Transverse colon (tissue), 4 donors: ENCODE results near the gene ACTRT2. TPM values are rescaled to one million over a fixed set of nuclear protein-coding genes. Genes with fewer than 3 reads are reported as not detected.

ENCODE experiments used
- DNase-seq: peaks from one replicate; pipeline ENCODE4 v3.0.0-alpha.2; 2019
- H3K27ac ChIP-seq, 4 donors: fragments of 200-600 bp; sonication (generic); 2 replicates each; pipeline ENCODE4 v1.5.1; 2016 to 2018; ENCODE audit warnings: inconsistent platforms in 4 of 4
- H3K27me3 ChIP-seq: fragments of 200-600 bp; sonication (generic); 2 replicates; pipeline ENCODE4 v1.5.1; 2017; ENCODE audit warnings: inconsistent platforms
- H3K36me3 ChIP-seq, 4 donors: fragments of 200-600 bp; sonication (generic); 2 replicates each; pipeline ENCODE4 v1.5.1; 2017 to 2019; ENCODE audit warnings: inconsistent platforms in 4 of 4
- H3K4me1 ChIP-seq, 4 donors: fragments of 200-600 bp; sonication (generic); 2 replicates each; pipeline ENCODE4 v1.5.1; 2017 to 2020; ENCODE audit warnings: inconsistent platforms in 4 of 4
- H3K4me3 ChIP-seq, 4 donors: fragments of 200-600 bp; sonication (generic); 1 replicate in 1 of 4; 2 replicates in 3 of 4; pipeline versions ENCODE4 v1.5.1 to v1.6.1; 2017 to 2019; ENCODE audit warnings: inconsistent platforms in 4 of 4
- H3K9me3 ChIP-seq, 2 donors: fragments of 200-600 bp; sonication (generic); 2 replicates each; pipeline ENCODE4 v1.5.1; 2017 to 2019; ENCODE audit warnings: inconsistent platforms in 2 of 2
- CTCF ChIP-seq, 5 experiments: fragments of 200-600 bp in 3 of 5; fragments of 450-650 bp in 2 of 5; sonication (generic) in 3 of 5; IDR thresholded peaks; 1 replicate in 2 of 5; 2 replicates in 3 of 5; pipeline ENCODE4 v1.5.1; 2016 to 2017; ENCODE audit warnings: antibody characterized with exemption in 5 of 5, inconsistent platforms in 3 of 5, mild to moderate bottlenecking in 2 of 5, moderate library complexity in 1 of 5
- EP300 ChIP-seq: sonication (generic); formaldehyde crosslinking; IDR thresholded peaks from one replicate; pipeline ENCODE4 v1.6.1; 2017; ENCODE audit warnings: antibody characterized with exemption, low read depth
- POLR2A ChIP-seq: fragments of 450-650 bp; IDR thresholded peaks from one replicate; pipeline ENCODE4 v1.6.1; 2016; ENCODE audit warnings: antibody characterized with exemption, mild to moderate bottlenecking, moderate library complexity
- POLR2AphosphoS5 ChIP-seq, 3 donors: sonication (generic); formaldehyde crosslinking; IDR thresholded peaks; one replicate each; pipeline ENCODE4 v1.6.1; 2016; ENCODE audit warnings: antibody characterized with exemption in 3 of 3
- WGBS, 2 donors: methylation state at CpG; one replicate each; pipeline ENCODE4 v1.1.5; 2018; ENCODE audit warnings: low coverage in 1 of 2; 5-methylcytosine and 5-hydroxymethylcytosine counted together
- in situ Hi-C, 4 donors: fragments of 200-750 bp; cut with MboI; loops; one replicate each; pipeline versions ENCODE4 v1.15.0 to v1.15.1; 2017; ENCODE audit warnings: low sequenced_read_pairs in 3 of 4, low pct_ligation_motif_present in 1 of 4, low pct_unique_long_range_greater_than_20kb in 1 of 4
- intact Hi-C: fragments of 100-400 bp; cut with DNase I; formaldehyde crosslinking; loops from one replicate; pipeline ENCODE4 v1.15.1; 2023; ENCODE audit warnings: low total_unique reads
- total RNA-seq, 4 donors: library from RNA; depleted of rRNA; stranded (reverse); fragments of >200 nt; gene quantifications; one replicate each; pipeline ENCODE4 v1.1.0, GENCODE V29; 2016

The ACTRT2 gene
- total RNA-seq, 4 donors from 2014 or later: not detected

- Histone ChIP-seq H3K27me3 (peaks cover 56% of the 10 kb centered on the region), H3K4me3 (no peak overlapping the region), H3K4me1 (peaks cover 0 to 11% (median 2%) of the 10 kb centered on the region in 4 donors), H3K36me3 (no peaks in the 10 kb centered on the region), H3K27ac (no peak overlapping the region), H3K9me3 (no peaks in the 10 kb centered on the region)
- 74% methylated on average over 11 to 24 of the region's 26 CpGs for WGBS, 2 donors
- intact Hi-C loops (loop anchor here (5.0 kb wide), 3 partner anchors 268 to 408 kb away; no protein-coding TSS in a partner anchor), in situ Hi-C loops (loop anchor here in 3 of 4 donors (25.0 kb wide), 2 partner anchors 398 to 423 kb away; no protein-coding TSS in a partner anchor)
- no peak for DNase-seq
- TF ChIP-seq EP300 (no peak), CTCF (IDR thresholded peaks at IDR 0.05) (no peak), POLR2AphosphoS5 (IDR thresholded peaks at IDR 0.05) (no peak), POLR2A (no peak)
These were observed 6.6 kb upstream of the ACTRT2 start for GRCh38 chr1:3014443-3015268.

- H3K36me3 ChIP-seq: no peaks in the 10 kb centered on the region
- H3K4me3 ChIP-seq: no peak overlapping the region
- no peak for TF ChIP-seq POLR2A
- intact Hi-C loops (no loop called here), in situ Hi-C loops (loop anchor here in 3 of 4 donors (25.0 kb wide), 2 partner anchors 397 to 422 kb away; no protein-coding TSS in a partner anchor)
- no peak overlapping the region for H3K27ac ChIP-seq
- peaks cover 56% of the 10 kb centered on the region for H3K27me3 ChIP-seq
- H3K9me3 ChIP-seq: no peaks in the 10 kb centered on the region
- DNase-seq: peak; percentile 2
- peaks cover 0 to 11% (median 2%) of the 10 kb centered on the region in 4 donors for H3K4me1 ChIP-seq
- WGBS, 2 donors: 78% methylated on average over 7 of the region's 10 CpGs; no CpG with 5 or more reads in 1 of the 2 donors
These were observed 6.0 kb upstream of the ACTRT2 start for GRCh38 chr1:3015269-3015635.

- Histone ChIP-seq H3K4me1 (peaks cover 0 to 11% (median 2%) of the 10 kb centered on the region in 4 donors), H3K9me3 (no peaks in the 10 kb centered on the region), H3K27me3 (peaks cover 56% of the 10 kb centered on the region), H3K36me3 (no peaks in the 10 kb centered on the region), H3K4me3 (no peak overlapping the region), H3K27ac (no peak overlapping the region)
- peak; percentile 2 for DNase-seq
- in situ Hi-C loops (loop anchor here in 3 of 4 donors (25.0 kb wide), 2 partner anchors 397 to 422 kb away; no protein-coding TSS in a partner anchor), intact Hi-C loops (no loop called here)
- TF ChIP-seq CTCF (IDR thresholded peaks at IDR 0.05) (no peak), POLR2A (no peak), POLR2AphosphoS5 (IDR thresholded peaks at IDR 0.05) (no peak), EP300 (no peak)
- 79% methylated on average over 5 of the region's 5 CpGs; no CpG with 5 or more reads in 1 of the 2 donors for WGBS, 2 donors
These were observed 5.5 kb upstream of the ACTRT2 start for GRCh38 chr1:3015744-3016143.

GRCh38 chr1:3016641-3017439 is 4.4 kb upstream of the ACTRT2 start:
- 55 to 67% methylated on average over 3 to 22 of the region's 22 CpGs for WGBS, 2 donors
- in situ Hi-C loops: loop anchor here in 3 of 4 donors (25.0 kb wide), 2 partner anchors 395 to 420 kb away; no protein-coding TSS in a partner anchor

More at GRCh38 chr1:3016641-3017439, 4.4 kb upstream of the ACTRT2 start:
- DNase-seq: peak; percentile 5
- Histone ChIP-seq H3K4me1 (peaks cover 0 to 11% (median 2%) of the 10 kb centered on the region in 4 donors), H3K4me3 (no peak overlapping the region), H3K9me3 (no peaks in the 10 kb centered on the region), H3K36me3 (no peaks in the 10 kb centered on the region), H3K27ac (no peak overlapping the region), H3K27me3 (peaks cover 56% of the 10 kb centered on the region)
- intact Hi-C loops: no loop called here
- TF ChIP-seq EP300 (no peak), POLR2AphosphoS5 (IDR thresholded peaks at IDR 0.05) (no peak), POLR2A (no peak), CTCF (IDR thresholded peaks at IDR 0.05) (no peak)
